Stomach (tissue), 19 donors: Measurements from ENCODE around the gene ENKD1. TPM values are rescaled to one million over a fixed set of nuclear protein-coding genes. Genes with fewer than 3 reads are reported as not detected.

Experiments
- DNase-seq, 2 donors: peaks; one replicate each; pipeline versions ENCODE4 v3.0.0 to v3.0.0-alpha.2; 2013 to 2019
- H3K27ac ChIP-seq, 5 donors: fragments of 200-600 bp in 4 of 5; sonication (generic) in 4 of 5; one replicate each; pipeline ENCODE4 v1.5.1; 2013 to 2019; ENCODE audit warnings: mild to moderate bottlenecking in 1 of 5, moderate library complexity in 1 of 5
- H3K27me3 ChIP-seq, 3 donors: fragments of 200-600 bp; sonication (generic); one replicate each; pipeline ENCODE4 v1.5.1; 2017 to 2019; ENCODE audit warnings: mixed run types in 1 of 3
- H3K36me3 ChIP-seq, 4 donors: fragments of 200-600 bp; sonication (generic); 1 replicate in 3 of 4; 2 replicates in 1 of 4; pipeline ENCODE4 v1.5.1; 2016 to 2019
- H3K4me1 ChIP-seq, 4 donors: fragments of 200-600 bp; sonication (generic); one replicate each; pipeline ENCODE4 v1.5.1; 2016 to 2019
- H3K4me3 ChIP-seq, 4 donors: fragments of 200-600 bp; sonication (generic) in 3 of 4; one replicate each; pipeline ENCODE4 v1.5.1; 2016 to 2019; ENCODE audit warnings: mild to moderate bottlenecking in 1 of 4
- H3K9me3 ChIP-seq, 4 donors: fragments of 200-600 bp; sonication (generic); one replicate each; pipeline ENCODE4 v1.5.1; 2016 to 2019
- EP300 ChIP-seq: sonication (generic); formaldehyde crosslinking; IDR thresholded peaks from one replicate; pipeline ENCODE4 v1.6.1; 2017; ENCODE audit warnings: antibody characterized with exemption
- POLR2A ChIP-seq, 4 donors: fragments of 450-650 bp; IDR thresholded peaks; one replicate each; pipeline ENCODE4 v1.6.1; 2016; ENCODE audit warnings: antibody characterized with exemption in 4 of 4, control low read depth in 2 of 4, mild to moderate bottlenecking in 1 of 4, moderate library complexity in 1 of 4
- POLR2AphosphoS5 ChIP-seq, 3 donors: sonication (generic); formaldehyde crosslinking; IDR thresholded peaks; one replicate each; pipeline ENCODE4 v1.6.1; 2016; ENCODE audit warnings: antibody characterized with exemption in 3 of 3
- WGBS, 5 donors: extraction: QIAGEN DNeasy Blood & Tissue Kit in 3 of 5; methylation state at CpG; one replicate each; pipeline versions ENCODE4 v1.1.5 to v1.1.7; 2013 to 2018; 5-methylcytosine and 5-hydroxymethylcytosine counted together
- intact Hi-C: fragments of 100-400 bp; cut with DNase I; formaldehyde crosslinking; loops from one replicate; pipeline ENCODE4 v1.15.1; 2023; ENCODE audit warnings: low total_unique reads
- long read RNA-seq, 10 donors: transcript quantifications; one replicate each; lab custom pipeline, GENCODE V29; 2026
- polyA plus RNA-seq, 3 donors: library from polyadenylated mRNA; stranded (reverse); fragments of 200-250 nt; gene quantifications; one replicate each; pipeline ENCODE4 v1.2.3, GENCODE V29; 2013
- total RNA-seq, 5 donors: library from RNA; depleted of rRNA; stranded (reverse); fragments of >200 nt; gene quantifications; one replicate each; pipeline versions ENCODE4 v1.1.0 to v1.2.3, GENCODE V29; 2014 to 2016
- TF ChIP-seq, protein P1 (sequence below), 7 experiments: fragments of 450-650 bp in 4 of 7; fragments of 200-600 bp in 3 of 7; sonication (generic) in 3 of 7; IDR thresholded peaks; one replicate each; pipeline ENCODE4 v1.5.1; 2016 to 2019; ENCODE audit warnings: antibody characterized with exemption in 7 of 7, control low read depth in 2 of 7, mild to moderate bottlenecking in 1 of 7
- donor health status: healthy with polysubstance abuse.
- donor health status: Bipolar disorder and iron deficiency.
- donor health status: healthy.

Gene ENKD1
- total RNA-seq: 100 to 1,000 TPM in 1 of 5 donors, 10 to 100 TPM in 2, 1 to 10 TPM in 2; 5.8 to 113 (median 10.4) TPM
- 10 to 100 TPM; 19.7 to 31.5 (median 20.5) TPM for polyA plus RNA-seq
- long read RNA-seq, donor 1: 0 reads
- long read RNA-seq, donor 2, partial matches to known transcripts: 0 of 5 reads
- long read RNA-seq, donor 2, other reads (novel, unspliced or antisense): 0 of 5 reads
- long read RNA-seq, donor 3, partial matches to known transcripts: 0 of 2 reads
- long read RNA-seq, donor 3, other reads (novel, unspliced or antisense): 0 of 2 reads
- long read RNA-seq, donor 4: 0 reads
- long read RNA-seq, donor 5, partial matches to known transcripts: 0 of 2 reads
- long read RNA-seq, donor 5, other reads (novel, unspliced or antisense): 0 of 2 reads
- long read RNA-seq, donor 6, transcript ENKD1-201 (7 exons, 1,579 nt): major isoform, 8 of 8 reads
- long read RNA-seq, donor 6, partial matches to known transcripts: 0 of 8 reads
- long read RNA-seq, donor 6, other reads (novel, unspliced or antisense): 0 of 8 reads
- long read RNA-seq, donor 7, partial matches to known transcripts: 0 of 1 reads
- long read RNA-seq, donor 7, other reads (novel, unspliced or antisense): 0 of 1 reads
- long read RNA-seq, donor 8, partial matches to known transcripts: 0 of 3 reads
- long read RNA-seq, donor 8, other reads (novel, unspliced or antisense): 0 of 3 reads
- long read RNA-seq, donor 9, partial matches to known transcripts: 0 of 1 reads
- long read RNA-seq, donor 9, other reads (novel, unspliced or antisense): 0 of 1 reads
- long read RNA-seq, donor 10, partial matches to known transcripts: 0 of 3 reads
- long read RNA-seq, donor 10, other reads (novel, unspliced or antisense): 0 of 3 reads

DNA sequence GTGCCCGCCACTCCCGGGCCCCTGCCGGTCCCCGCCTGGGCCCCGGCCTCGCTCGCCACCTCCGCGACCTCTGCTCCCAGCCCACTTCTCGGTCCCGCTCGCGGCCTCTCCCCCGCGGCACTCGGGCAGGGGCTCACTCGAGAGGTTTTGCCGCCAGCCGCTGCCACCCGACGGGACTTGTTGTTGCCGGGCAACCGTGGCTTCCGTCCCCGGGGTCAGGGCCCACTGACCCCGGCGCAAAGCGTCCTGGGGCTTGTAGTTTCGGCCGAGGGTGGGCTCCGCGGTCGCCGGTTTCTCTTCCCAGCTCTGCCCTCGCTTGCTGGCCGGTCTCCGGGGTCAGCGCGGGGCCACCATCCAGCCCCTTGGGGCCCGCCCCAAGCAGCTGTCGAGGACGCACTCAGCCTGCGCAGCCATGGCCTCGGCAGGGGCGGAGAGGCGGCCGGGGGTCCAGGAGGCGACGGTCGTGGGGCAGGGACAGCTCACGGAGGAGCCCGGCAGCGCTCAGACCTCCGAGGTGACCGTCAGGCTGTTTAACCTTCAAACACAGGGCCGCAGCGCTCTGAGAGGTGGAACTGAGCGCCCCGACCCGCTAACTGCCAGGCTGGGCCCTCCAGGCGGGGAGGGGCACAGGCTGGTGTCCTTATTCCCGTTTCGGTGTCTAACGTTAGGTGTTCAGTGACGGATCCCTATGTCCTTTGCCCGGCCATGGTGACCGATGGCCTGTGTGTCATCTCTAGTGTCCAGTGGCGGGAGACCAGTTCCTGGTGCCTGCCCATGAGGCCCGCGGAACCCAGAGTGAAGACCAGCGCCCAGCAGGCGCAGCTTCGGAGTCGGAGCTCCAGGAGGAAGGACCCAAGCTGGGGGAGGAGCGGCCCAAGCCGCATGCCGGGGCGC lies at the start of gene ENKD1, which contains the start of gene C16orf86:
Gene ENKD1, minus strand, starts transcription at position 192 of the 894 bp plus-strand sequence. CDS start 308 bp downstream, outside the sequence.
Gene C16orf86, plus strand, starts transcription at position 256 of the 894 bp plus-strand sequence. Its CDS starts 157 bp downstream, at position 413.
- WGBS, 5 donors: 10 to 26% (median 14%) methylated on average over 20 to 78 of the region's 78 CpGs
- no peak for TF ChIP-seq EP300
- peak; percentile 41 to 58 (median 50) for TF ChIP-seq POLR2AphosphoS5 (IDR thresholded peaks at IDR 0.05)
- Histone ChIP-seq H3K4me1 (peaks cover 25 to 42% (median 36%) of the 10 kb centered on the region in 4 donors), H3K27me3 (no peaks in the 10 kb centered on the region), H3K27ac (peak within 1 kb of the TSS; percentile 82 to 93 (median 87)), H3K9me3 (no peaks in the 10 kb centered on the region), H3K36me3 (peaks cover 9 to 23% (median 15%) of the 10 kb centered on the region in 4 donors), H3K4me3 (peak within 1 kb of the TSS; percentile 84 to 96 (median 90))
- DNase-seq: peak; percentile 88 to 94
- intact Hi-C loops: no loop called here

- intact Hi-C loops: no loop called here
- WGBS, 5 donors: 40 to 74% (median 59%) methylated on average over 2 of the region's 2 CpGs
- Histone ChIP-seq H3K36me3 (no peaks in the 10 kb centered on the region), H3K9me3 (no peaks in the 10 kb centered on the region), H3K27me3 (no peaks in the 10 kb centered on the region), H3K27ac (no peak overlapping the region), H3K4me3 (no peak overlapping the region), H3K4me1 (peaks cover 14 to 63% (median 36%) of the 10 kb centered on the region in 4 donors)
- TF ChIP-seq, protein P1, sequence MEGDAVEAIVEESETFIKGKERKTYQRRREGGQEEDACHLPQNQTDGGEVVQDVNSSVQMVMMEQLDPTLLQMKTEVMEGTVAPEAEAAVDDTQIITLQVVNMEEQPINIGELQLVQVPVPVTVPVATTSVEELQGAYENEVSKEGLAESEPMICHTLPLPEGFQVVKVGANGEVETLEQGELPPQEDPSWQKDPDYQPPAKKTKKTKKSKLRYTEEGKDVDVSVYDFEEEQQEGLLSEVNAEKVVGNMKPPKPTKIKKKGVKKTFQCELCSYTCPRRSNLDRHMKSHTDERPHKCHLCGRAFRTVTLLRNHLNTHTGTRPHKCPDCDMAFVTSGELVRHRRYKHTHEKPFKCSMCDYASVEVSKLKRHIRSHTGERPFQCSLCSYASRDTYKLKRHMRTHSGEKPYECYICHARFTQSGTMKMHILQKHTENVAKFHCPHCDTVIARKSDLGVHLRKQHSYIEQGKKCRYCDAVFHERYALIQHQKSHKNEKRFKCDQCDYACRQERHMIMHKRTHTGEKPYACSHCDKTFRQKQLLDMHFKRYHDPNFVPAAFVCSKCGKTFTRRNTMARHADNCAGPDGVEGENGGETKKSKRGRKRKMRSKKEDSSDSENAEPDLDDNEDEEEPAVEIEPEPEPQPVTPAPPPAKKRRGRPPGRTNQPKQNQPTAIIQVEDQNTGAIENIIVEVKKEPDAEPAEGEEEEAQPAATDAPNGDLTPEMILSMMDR (IDR thresholded peaks at IDR 0.05): no peak
- TF ChIP-seq POLR2A (IDR thresholded peaks at IDR 0.05) (no peak), EP300 (no peak), POLR2AphosphoS5 (IDR thresholded peaks at IDR 0.05) (no peak)
- DNase-seq: peak in 1 of 2 donors; percentile 62
These were observed 49.5 kb upstream of the ENKD1 start for GRCh38 chr16:67716097-67716496.

GRCh38 chr16:67714522-67714921 lies 48.0 kb upstream of the ENKD1 start:
- intact Hi-C loops: no loop called here
- WGBS, 5 donors: 68 to 92% (median 77%) methylated on average over 1 of the region's 1 CpG
- no peak for TF ChIP-seq EP300
- TF ChIP-seq, protein P1 (IDR thresholded peaks at IDR 0.05): no peak
- no peak for TF ChIP-seq POLR2AphosphoS5 (IDR thresholded peaks at IDR 0.05)
- no peak for TF ChIP-seq POLR2A (IDR thresholded peaks at IDR 0.05)
- no peaks in the 10 kb centered on the region for H3K27me3 ChIP-seq
- no peaks in the 10 kb centered on the region for H3K9me3 ChIP-seq
- no peak overlapping the region for H3K4me3 ChIP-seq
- no peak for DNase-seq
- H3K27ac ChIP-seq: no peak overlapping the region
- peaks cover 8 to 59% (median 29%) of the 10 kb centered on the region in 4 donors for H3K4me1 ChIP-seq
- H3K36me3 ChIP-seq: no peaks in the 10 kb centered on the region

- DNase-seq: no peak
- Histone ChIP-seq H3K27ac (no peak overlapping the region), H3K9me3 (no peaks in the 10 kb centered on the region), H3K36me3 (no peaks in the 10 kb centered on the region), H3K27me3 (no peaks in the 10 kb centered on the region), H3K4me1 (peaks cover 8 to 61% (median 31%) of the 10 kb centered on the region in 4 donors), H3K4me3 (no peak overlapping the region)
- no peak for TF ChIP-seq POLR2AphosphoS5 (IDR thresholded peaks at IDR 0.05)
- no peak for TF ChIP-seq EP300
- TF ChIP-seq, protein P1 (IDR thresholded peaks at IDR 0.05): no peak
- no peak for TF ChIP-seq POLR2A (IDR thresholded peaks at IDR 0.05)
- 78 to 92% (median 85%) methylated on average over 5 of the region's 5 CpGs for WGBS, 5 donors
- intact Hi-C loops: no loop called here
These were observed 47.2 kb upstream of the ENKD1 start for GRCh38 chr16:67713647-67714273.
